HUES64 (cell line): Measurements from ENCODE around the gene TNFRSF14.
"Not testable (repeated sequence)": the region's sequence is repeated elsewhere in the genome, so short reads cannot be mapped to it uniquely, and the experiment has no call there.

Experiments used
- H3K27ac ChIP-seq: 2 replicates; pipeline ENCODE4 v1.7.0; 2013; ENCODE audit warnings: low read depth, low read length, inconsistent platforms
- H3K27me3 ChIP-seq: 2 replicates; pipeline ENCODE4 v1.6.1; 2013; ENCODE audit warnings: mild to moderate bottlenecking, low read length; ENCODE audit not compliant: insufficient read depth
- H3K36me3 ChIP-seq: 2 replicates; pipeline ENCODE4 v1.6.1; 2013; ENCODE audit warnings: mild to moderate bottlenecking, low read length; ENCODE audit not compliant: insufficient read depth
- H3K4me1 ChIP-seq: 2 replicates; pipeline ENCODE4 v1.6.1; 2013; ENCODE audit warnings: mild to moderate bottlenecking, low read length, moderate library complexity; ENCODE audit not compliant: insufficient read depth
- H3K4me3 ChIP-seq: 2 replicates; pipeline ENCODE4 v1.5.1; 2013; ENCODE audit warnings: mild to moderate bottlenecking, low read length, moderate library complexity
- H3K9ac ChIP-seq: 2 replicates; pipeline ENCODE4 v1.6.1; 2013; ENCODE audit warnings: mild to moderate bottlenecking, low read depth, low read length
- H3K9me3 ChIP-seq: 2 replicates; pipeline ENCODE4 v1.6.1; 2013; ENCODE audit warnings: low read depth, low read length; ENCODE audit not compliant: insufficient read depth
- WGBS: fragments of 150-250, 120-280 bp; methylation state at CpG from one replicate; pipeline ENCODE4 v1.1.7; 2013; ENCODE audit warnings: missing lambda C conversion rate; 5-methylcytosine and 5-hydroxymethylcytosine counted together

Gene TNFRSF14

DNA sequence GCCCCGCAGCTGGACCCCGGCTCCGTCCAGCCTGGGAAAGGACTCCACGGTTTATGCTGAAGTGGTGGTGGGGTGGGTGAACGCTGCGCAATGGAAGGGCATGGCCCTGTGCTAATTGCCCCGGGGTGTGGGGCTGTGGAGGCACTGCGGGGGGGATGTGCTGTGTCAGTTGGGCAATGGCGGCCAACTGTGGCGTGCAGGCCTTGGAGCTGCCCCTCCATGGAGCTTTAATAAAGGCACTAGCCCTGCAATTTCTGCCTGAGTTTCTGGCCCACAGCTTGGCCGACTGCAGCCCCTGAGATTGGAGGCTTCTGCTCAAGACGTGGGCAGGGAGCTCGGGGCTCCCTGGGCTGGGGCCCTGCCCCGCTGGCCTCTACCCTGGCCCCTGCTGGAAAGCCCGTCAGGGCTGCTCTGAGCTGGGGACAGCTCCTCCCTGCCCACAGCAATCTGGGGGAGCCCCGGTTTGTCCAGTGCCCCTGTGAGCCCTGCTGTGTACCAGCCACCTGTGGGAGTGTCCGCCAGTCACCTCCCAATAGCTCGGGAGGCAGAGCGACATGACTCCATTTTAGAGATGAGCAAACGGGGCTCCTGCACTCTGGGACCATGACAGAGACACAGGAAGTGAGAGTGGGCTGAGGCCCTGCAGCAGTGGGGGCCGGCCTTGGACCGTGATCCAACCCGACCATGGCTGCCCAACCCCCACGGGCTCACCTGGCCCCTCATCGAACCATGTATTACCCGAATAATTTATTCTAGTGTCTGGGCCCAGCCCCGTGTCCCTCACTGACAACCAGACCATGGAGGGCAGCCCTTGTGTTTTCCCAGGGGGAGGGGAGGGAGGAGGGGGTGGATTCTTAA is 8.7 kb upstream of the TNFRSF14 start:
- peaks cover 9% of the 10 kb centered on the region; the same call in 1 of the 2 replicates for H3K27me3 ChIP-seq
- H3K9ac ChIP-seq = peak overlapping the region; percentile 42; the same call in 1 of the 2 replicates
- H3K27ac ChIP-seq = peak overlapping the region; percentile 79; the same call in 1 of the 2 replicates
- H3K9me3 ChIP-seq = no peaks in the 10 kb centered on the region
- peaks cover 38% of the 10 kb centered on the region for H3K4me1 ChIP-seq
- H3K36me3 ChIP-seq = no peaks in the 10 kb centered on the region
- 10% methylated on average over 27 of the region's 27 CpGs for WGBS
- H3K4me3 ChIP-seq = peak overlapping the region; percentile 66

DNA sequence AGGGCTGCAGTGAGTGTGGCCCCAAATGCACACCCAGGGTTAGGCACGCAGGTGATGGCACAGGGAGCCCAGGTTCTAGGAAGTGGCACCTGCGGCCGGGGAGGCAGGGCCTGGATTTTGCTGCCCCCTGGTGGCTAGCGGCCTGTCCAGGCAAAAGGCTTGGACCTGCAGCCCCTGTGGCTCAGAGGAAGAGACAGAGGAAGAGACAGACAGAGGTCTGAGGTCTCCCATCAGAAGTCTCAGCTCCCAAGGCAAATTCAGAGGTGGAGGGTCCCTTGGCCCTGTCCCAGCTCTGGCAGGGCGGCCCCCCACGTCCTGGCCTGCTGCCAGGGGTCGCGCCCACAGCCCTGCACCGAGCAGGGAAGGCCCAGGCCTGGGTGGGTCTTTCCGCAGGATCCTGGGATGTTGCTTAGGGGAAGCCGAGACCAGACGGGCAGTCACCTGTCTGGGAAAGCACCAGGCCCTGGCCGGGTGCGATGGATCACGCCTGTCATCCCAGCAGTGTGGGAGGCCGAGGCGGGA is 8.0 kb upstream of the TNFRSF14 start:
- peak overlapping the region; percentile 12; the same call in 1 of the 2 replicates for H3K27ac ChIP-seq

DNA sequence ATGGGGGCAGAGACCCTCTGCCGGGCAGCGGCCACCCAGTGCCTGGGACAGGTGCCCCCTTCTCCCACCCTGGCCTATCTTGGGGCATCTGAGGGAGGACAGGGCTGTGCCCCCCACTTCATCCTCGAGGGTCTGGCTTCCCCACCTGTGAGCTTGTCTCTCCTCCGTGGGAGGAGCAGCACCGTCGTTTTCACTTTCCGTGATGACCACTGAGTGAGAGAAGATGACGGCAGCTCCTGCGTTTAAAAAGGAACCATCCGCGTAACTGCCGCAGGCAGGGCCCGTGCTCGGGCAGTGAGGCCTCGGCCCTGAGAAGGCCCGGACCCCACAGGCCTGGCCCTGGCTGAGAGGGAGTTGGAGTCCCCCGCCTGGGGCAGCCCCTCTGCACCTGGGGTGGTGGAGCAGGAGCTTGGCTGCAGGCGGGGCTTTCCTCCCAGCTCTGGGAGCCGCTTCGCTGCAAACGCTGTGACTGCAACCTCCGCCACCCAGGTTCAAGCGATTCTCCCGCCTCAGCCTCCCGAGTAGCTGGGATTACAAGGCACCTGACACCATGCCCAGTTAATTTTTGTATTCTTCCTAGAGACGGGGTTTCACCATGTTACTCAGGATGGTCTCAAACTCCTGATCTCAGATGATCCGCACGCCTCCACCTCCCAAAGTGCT is 6.7 kb upstream of the TNFRSF14 start:
- not testable (repeated sequence) for H3K9ac ChIP-seq, H3K27me3 ChIP-seq, H3K27ac ChIP-seq, H3K4me3 ChIP-seq, H3K9me3 ChIP-seq, H3K36me3 ChIP-seq
- 91% methylated on average over 24 of the region's 28 CpGs for WGBS
- H3K4me1 ChIP-seq = peaks cover 25% of the 10 kb centered on the region; the same call in 1 of the 2 replicates

More for the DNA sequence above, 8.0 kb upstream of the TNFRSF14 start:
- Histone ChIP-seq H3K9me3 (no peaks in the 10 kb centered on the region), H3K4me3 (peak overlapping the region; percentile 66), H3K36me3 (no peaks in the 10 kb centered on the region), H3K27me3 (peaks cover 9% of the 10 kb centered on the region; the same call in 1 of the 2 replicates), H3K9ac (no peak overlapping the region), H3K4me1 (peaks cover 36% of the 10 kb centered on the region)
- WGBS = 43% methylated on average over 17 of the region's 17 CpGs

DNA sequence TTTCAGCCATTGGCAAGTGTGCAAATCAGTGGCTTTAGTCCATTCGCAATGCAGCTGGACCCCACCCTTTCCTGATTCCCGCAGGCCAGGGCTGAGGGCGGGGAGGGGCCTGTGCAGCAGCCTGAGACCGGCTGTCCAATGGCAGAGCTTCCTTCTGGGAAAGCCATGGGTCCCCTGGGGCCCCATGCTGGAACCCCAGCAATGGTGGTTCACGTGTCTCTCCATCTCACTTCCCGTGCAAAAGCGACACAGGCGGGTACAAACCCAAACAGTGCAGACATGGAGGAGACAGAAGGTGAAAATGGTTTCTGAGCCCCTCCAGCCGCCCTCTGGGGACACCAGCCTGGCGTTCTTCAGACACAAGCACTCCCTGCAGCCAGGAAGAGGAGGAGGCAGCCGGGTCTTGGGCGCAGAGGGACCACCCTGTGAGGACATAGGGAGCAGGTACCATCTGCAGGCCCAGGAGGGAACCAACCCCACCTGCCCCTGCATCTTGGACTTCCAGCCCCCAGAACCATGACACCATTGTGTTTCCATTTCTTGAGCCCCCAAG is 5.8 kb upstream of the TNFRSF14 start:
- H3K9ac ChIP-seq, H3K36me3 ChIP-seq, H3K27me3 ChIP-seq, H3K27ac ChIP-seq, H3K9me3 ChIP-seq, H3K4me3 ChIP-seq: not testable (repeated sequence)
- 86% methylated on average over 10 of the region's 12 CpGs for WGBS
- H3K4me1 ChIP-seq = peaks cover 16% of the 10 kb centered on the region; the same call in 1 of the 2 replicates

DNA sequence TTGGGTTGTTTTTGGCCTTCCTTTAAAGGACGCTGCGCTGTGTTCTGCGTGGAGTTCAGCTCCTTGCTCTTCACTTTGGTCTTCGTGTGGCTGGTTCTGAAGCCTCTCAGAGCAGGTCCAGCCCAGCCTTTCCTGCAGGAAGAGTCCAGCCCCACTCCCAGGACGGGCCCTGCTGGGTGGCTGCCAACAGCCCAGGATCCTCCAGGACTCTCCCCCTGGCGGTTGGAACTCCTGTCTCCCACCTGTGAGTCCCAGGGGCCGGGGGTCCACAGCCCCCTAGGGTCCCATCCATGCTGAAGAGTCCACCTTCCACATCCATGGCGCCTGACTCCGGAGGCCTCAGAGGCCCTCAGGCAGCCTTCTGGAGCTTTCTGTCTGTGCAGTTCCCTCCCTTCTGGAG is 4.6 kb upstream of the TNFRSF14 start:
- WGBS = 94% methylated on average over 9 of the region's 9 CpGs
- H3K27ac ChIP-seq, H3K9ac ChIP-seq: not testable (repeated sequence)

DNA sequence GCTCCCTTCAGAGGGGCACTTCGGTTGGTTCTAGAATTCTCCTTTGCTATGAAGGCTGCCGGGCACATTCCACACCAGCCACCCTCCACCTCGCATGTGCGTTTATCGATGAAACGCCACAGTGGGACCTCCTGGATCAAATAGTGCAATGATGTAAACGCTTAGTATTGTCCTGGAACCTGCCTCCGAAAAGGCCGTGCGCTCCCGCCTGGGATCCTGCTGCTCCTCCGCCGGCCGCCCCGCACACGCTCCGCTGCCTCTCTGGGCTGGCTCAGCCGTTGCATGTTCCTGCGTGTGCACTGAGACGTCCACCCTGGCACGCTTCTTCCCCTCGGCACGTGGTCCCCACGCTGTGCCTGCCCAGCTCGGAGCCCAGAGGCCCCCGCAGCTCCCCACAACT is 4.0 kb upstream of the TNFRSF14 start:
- Histone ChIP-seq H3K27ac (no peak overlapping the region), H3K9me3 (no peaks in the 10 kb centered on the region), H3K4me1 (peaks cover 18% of the 10 kb centered on the region; the same call in 1 of the 2 replicates), H3K27me3 (no peaks in the 10 kb centered on the region), H3K36me3 (no peaks in the 10 kb centered on the region), H3K9ac (no peak overlapping the region), H3K4me3 (no peak overlapping the region)
- 93% methylated on average over 23 of the region's 26 CpGs for WGBS

More for the DNA sequence above, 4.6 kb upstream of the TNFRSF14 start:
- H3K27me3 ChIP-seq, H3K4me3 ChIP-seq, H3K36me3 ChIP-seq, H3K9me3 ChIP-seq: not testable (repeated sequence)
- peaks cover 16% of the 10 kb centered on the region; the same call in 1 of the 2 replicates for H3K4me1 ChIP-seq

DNA sequence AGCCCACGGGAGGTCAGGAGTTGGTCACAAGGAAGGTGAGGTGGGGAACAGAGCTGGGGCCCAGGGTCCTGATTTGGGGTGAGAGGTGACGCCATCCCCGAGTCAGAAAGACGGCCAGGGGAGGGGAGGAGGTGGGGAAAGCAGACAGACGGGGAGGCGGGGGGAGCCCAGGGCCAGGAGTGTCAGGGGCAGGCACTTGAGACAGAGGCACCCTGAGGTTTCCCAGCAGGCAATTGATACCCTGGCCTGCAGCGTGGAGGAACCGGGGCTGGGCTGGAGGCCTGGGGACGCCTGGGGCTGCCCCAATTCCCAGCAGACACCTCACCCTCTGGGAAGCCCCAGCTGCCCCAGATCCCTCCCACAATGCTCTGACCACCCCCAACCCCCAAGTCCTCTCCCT is 3.1 kb upstream of the TNFRSF14 start:
- H3K4me3 ChIP-seq, H3K9ac ChIP-seq, H3K36me3 ChIP-seq, H3K27me3 ChIP-seq, H3K9me3 ChIP-seq, H3K27ac ChIP-seq: not testable (repeated sequence)
- 78% methylated on average over 7 of the region's 9 CpGs for WGBS
- H3K4me1 ChIP-seq = 0 out of 2 replicates have a peak, but pooled peaks cover 10% of the 10 kb centered on the region

DNA sequence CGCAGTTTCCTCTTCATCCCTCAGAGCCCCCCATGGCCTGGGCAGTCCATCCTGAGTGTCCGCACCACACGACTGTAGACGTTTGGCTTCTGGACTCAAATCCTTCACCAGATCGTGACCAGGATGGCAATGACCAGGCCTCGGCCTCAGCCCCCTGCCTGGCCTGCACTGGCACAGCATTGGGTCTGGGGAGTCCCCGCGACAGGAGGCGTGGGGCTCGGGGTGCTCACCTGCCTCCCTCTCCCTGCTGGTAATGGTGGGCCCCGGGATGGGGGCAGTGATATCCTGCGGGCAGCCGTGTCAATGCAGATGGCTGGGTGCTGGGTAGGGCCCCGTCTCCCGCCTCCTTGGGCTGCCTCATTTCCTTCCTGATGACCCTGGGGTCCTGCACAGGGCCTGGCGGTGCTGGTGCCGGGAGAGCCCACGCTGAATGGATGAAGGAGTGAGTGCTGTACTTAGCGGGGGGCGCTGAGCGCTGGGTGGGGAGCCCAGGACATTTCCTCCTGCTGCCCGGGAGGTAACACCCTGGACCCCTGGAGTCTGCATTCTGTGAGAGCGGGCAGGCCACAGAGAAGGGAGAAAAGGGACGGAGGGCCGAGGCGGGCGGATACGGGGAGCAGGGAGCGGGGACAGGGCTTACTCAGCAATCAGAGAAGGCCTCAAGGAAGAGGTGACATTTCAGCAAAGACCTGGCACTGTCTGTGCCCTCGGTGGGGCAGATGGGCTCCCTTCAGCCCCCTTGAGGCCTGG is 2.1 kb upstream of the TNFRSF14 start:
- Histone ChIP-seq H3K9me3 (no peaks in the 10 kb centered on the region), H3K4me1 (0 out of 2 replicates have a peak, but pooled peaks cover 5% of the 10 kb centered on the region), H3K9ac (no peak overlapping the region), H3K4me3 (no peak overlapping the region), H3K36me3 (no peaks in the 10 kb centered on the region), H3K27me3 (no peaks in the 10 kb centered on the region), H3K27ac (no peak overlapping the region)
- 92% methylated on average over 30 of the region's 30 CpGs for WGBS

DNA sequence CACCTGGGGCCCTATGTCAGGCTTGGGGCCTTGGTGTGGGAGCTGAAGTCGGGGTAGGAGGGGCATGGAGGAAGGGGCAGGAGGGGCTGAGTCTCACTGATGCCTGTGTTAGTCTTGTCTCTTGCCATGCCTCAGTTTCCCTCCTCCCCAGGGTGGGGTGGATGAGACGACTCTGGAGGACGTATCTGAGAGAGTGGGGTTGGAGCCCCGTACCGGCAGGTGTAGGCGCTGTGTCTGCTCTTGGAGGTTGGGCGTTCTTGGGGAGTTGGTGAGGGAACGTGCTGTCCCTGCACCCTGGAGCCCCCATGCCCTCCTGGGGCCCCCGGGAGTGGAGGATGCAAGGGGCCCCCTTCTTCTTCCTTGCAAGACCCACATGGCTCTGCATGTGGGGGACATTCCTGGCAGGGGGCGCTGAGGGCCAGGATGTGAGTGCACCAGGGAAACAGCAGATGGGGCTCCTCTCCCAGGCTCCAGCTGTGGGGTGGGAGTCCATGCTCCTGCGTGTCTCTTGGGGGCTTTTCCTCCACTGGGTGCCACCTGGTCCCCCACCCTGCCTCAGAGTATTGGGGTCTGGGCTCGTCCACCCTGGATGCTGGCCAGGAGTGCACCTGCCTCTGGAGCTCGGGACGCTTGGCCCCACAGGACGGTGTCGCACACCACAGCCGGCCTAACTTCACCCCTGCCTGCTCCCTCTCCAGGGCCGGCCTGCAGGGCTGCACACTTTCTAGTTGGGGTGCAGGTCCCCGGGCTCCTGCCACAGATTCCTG is 1.4 kb upstream of the TNFRSF14 start:
- Histone ChIP-seq H3K36me3 (no peaks in the 10 kb centered on the region), H3K4me1 (0 out of 2 replicates have a peak, but pooled peaks cover 5% of the 10 kb centered on the region), H3K9ac (no peak overlapping the region), H3K9me3 (no peaks in the 10 kb centered on the region), H3K27me3 (no peaks in the 10 kb centered on the region), H3K27ac (no peak overlapping the region), H3K4me3 (no peak overlapping the region)
- 85% methylated on average over 19 of the region's 19 CpGs for WGBS

DNA sequence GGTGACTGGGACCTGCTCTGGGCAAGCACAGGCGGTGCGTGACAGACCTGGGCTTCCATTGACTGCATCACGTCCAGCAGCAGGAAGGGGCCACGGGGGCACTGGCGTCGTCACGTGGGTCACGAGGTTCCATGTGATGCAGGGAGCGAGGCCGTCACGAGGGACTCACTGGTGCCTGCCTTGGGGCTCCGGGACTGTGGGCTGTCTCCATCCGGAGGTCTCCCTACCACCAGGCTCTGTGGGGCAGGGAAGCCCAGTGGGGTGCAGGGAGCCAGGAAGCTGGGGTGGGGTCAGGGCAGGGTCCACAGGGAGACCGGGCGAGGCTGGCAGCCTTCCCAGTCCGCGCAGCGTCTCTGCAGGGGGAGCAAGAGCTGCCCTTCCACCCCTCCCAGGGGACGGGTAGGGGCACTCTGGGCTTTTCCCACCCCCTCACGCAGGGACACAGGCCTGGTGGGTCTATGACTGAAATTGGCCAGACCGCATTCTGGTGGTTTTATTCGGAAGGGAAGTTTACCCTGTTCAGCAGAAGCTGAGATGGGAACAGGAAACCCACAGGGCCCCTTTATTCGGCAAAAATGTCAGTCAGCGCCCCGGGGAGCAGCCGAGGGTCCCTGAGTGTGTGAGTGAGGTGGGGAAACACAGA is 416 bp upstream of the TNFRSF14 start:
- WGBS = 90% methylated on average over 26 of the region's 26 CpGs
- Histone ChIP-seq H3K27me3 (no peaks in the 10 kb centered on the region), H3K4me1 (0 out of 2 replicates have a peak, but pooled peaks cover 5% of the 10 kb centered on the region), H3K4me3 (no peak overlapping the region), H3K9me3 (no peaks in the 10 kb centered on the region), H3K36me3 (no peaks in the 10 kb centered on the region), H3K27ac (no peak overlapping the region), H3K9ac (no peak overlapping the region)
